PC-3 (cell line): ENCODE data around the gene NCAPG2. TPM values are rescaled to one million over a fixed set of nuclear protein-coding genes. Genes with fewer than 3 reads are reported as not detected.

Experiments
- ATAC-seq: fragments of 200-7000 bp; cut with Tn5 transposase; 2 replicates; pipeline ENCODE4 v1.9.1; 2020; ENCODE audit warnings: mild to moderate bottlenecking, moderate library complexity
- BruUV-seq: library from RNA; stranded (reverse); fragments of 400-500 nt; replicated peaks from 2 replicates; lab custom pipeline; 2021; lab: Mats Ljungman, UMichigan
- CTCF ChIA-PET: fragments of 300-600 bp; sonication (Branson Sonifier 250); formaldehyde crosslinking; loops from one replicate; lab custom pipeline; 2022; ENCODE audit warnings: antibody characterized with exemption; lab: Charles Lee
- POLR2A ChIA-PET: fragments of 300-600 bp; sonication (Branson Sonifier 250); formaldehyde crosslinking; loops from one replicate; lab custom pipeline; 2022; ENCODE audit warnings: antibody characterized with exemption; ENCODE audit not compliant: unreplicated experiment; lab: Charles Lee
- DNase-seq: peaks from one replicate; pipeline ENCODE4 v3.0.0-alpha.2; 2015
- H2AFZ ChIP-seq: fragments of 300-600 bp; sonication (generic); 2 replicates; pipeline ENCODE4 v1.6.0; 2016; ENCODE audit warnings: antibody characterized with exemption, low read length
- H3F3A ChIP-seq: fragments of 300-600 bp; sonication (generic); one replicate; pipeline ENCODE4 v1.6.0; 2017; ENCODE audit warnings: antibody characterized with exemption, low read length, control low read depth, mild to moderate bottlenecking; ENCODE audit not compliant: unreplicated experiment
- H3K27ac ChIP-seq: fragments of 300-600 bp; sonication (generic); 2 replicates; pipeline ENCODE4 v1.5.1; 2016; ENCODE audit warnings: mild to moderate bottlenecking, low read length
- H3K27me3 ChIP-seq: fragments of 300-600 bp; sonication (generic); 2 replicates; pipeline ENCODE4 v1.6.1; 2016; ENCODE audit warnings: low read length, mixed read lengths
- H3K36me3 ChIP-seq: fragments of 300-600 bp; sonication (generic); 2 replicates; pipeline ENCODE4 v1.6.1; 2016; ENCODE audit warnings: low read depth, mixed run types, low read length, mixed read lengths
- H3K4me1 ChIP-seq: fragments of 300-600 bp; sonication (generic); 2 replicates; pipeline ENCODE4 v1.5.1; 2016; ENCODE audit warnings: low read length; ENCODE audit not compliant: insufficient read depth
- H3K4me2 ChIP-seq: fragments of 300-600 bp; sonication (generic); 2 replicates; pipeline ENCODE4 v1.6.0; 2016; ENCODE audit warnings: low read length
- H3K4me3 ChIP-seq: fragments of 300-600 bp; sonication (generic); 2 replicates; pipeline ENCODE4 v1.5.1; 2016; ENCODE audit warnings: mild to moderate bottlenecking, low read length, mixed read lengths
- H3K79me2 ChIP-seq: fragments of 300-600 bp; sonication (generic); 2 replicates; pipeline ENCODE4 v1.6.1; 2017; ENCODE audit warnings: low read length, mixed read lengths
- H3K9ac ChIP-seq: fragments of 300-600 bp; sonication (generic); 2 replicates; pipeline ENCODE4 v1.6.0; 2016; ENCODE audit warnings: mild to moderate bottlenecking, low read length
- H3K9me2 ChIP-seq: fragments of 300-600 bp; sonication (generic); replicated peaks from 2 replicates; pipeline ENCODE4 v1.6.1; 2016; ENCODE audit warnings: mixed run types, low read length, mixed read lengths
- H3K9me3 ChIP-seq: fragments of 300-600 bp; sonication (generic); 2 replicates; pipeline ENCODE4 v1.6.1; 2016; ENCODE audit warnings: low read length, mixed read lengths
- H4K20me1 ChIP-seq: fragments of 300-600 bp; sonication (generic); 2 replicates; pipeline ENCODE4 v1.6.1; 2016; ENCODE audit warnings: low read length, mixed read lengths
- CTCF ChIP-seq: fragments of 300-600 bp; sonication (generic); conservative IDR thresholded peaks from 2 replicates; pipeline ENCODE4 v1.5.1; 2017; ENCODE audit warnings: antibody characterized with exemption, low read depth, mild to moderate bottlenecking, low read length
- EZH2 ChIP-seq: fragments of 300-600 bp; sonication (generic); IDR thresholded peaks from one replicate; pipeline ENCODE4 v1.6.1; 2017; ENCODE audit warnings: antibody characterized with exemption, mild to moderate bottlenecking, low read length; ENCODE audit not compliant: unreplicated experiment
- EZH2phosphoT487 ChIP-seq: fragments of 300-600 bp; sonication (generic); IDR thresholded peaks from 2 replicates; pipeline ENCODE4 v1.6.1; 2018; ENCODE audit warnings: mild to moderate bottlenecking, antibody characterized with exemption, low read length, borderline replicate concordance
- intact Hi-C: fragments of 100-400 bp; cut with micrococcal nuclease; formaldehyde crosslinking; loops from 2 replicates; pipeline ENCODE4 v1.9.0; 2023
- total RNA-seq: library from RNA; depleted of rRNA; stranded (reverse); fragments of >200 nt; gene quantifications from 2 replicates; pipeline ENCODE4 v1.2.3, GENCODE V29; 2014

NCAPG2 gene
- total RNA-seq, 1 experiment from 2014 or later = 49.2 TPM

- ATAC-seq = peak; percentile 65
- no peak overlapping the region for H2AFZ ChIP-seq
- no peak overlapping the region for H3K4me3 ChIP-seq
- no TSS peak for BruUV-seq
- H3K36me3 ChIP-seq = no peaks in the 10 kb centered on the region; the same call in 1 of the 2 replicates
- H4K20me1 ChIP-seq = no peaks in the 10 kb centered on the region
- no peaks in the 10 kb centered on the region for H3K9me2 ChIP-seq
- H3F3A ChIP-seq = no peaks in the 10 kb centered on the region
- no peak overlapping the region for H3K27ac ChIP-seq
- H3K4me1 ChIP-seq = no peaks in the 10 kb centered on the region
- TF ChIP-seq EZH2phosphoT487 = no peak
- TF ChIP-seq CTCF = no peak
- no peak for TF ChIP-seq EZH2
- H3K27me3 ChIP-seq = no peaks in the 10 kb centered on the region
- POLR2A ChIA-PET = no interaction called here
- H3K79me2 ChIP-seq = no peaks in the 10 kb centered on the region
- H3K9me3 ChIP-seq = no peaks in the 10 kb centered on the region
- intact Hi-C loops = no loop called here
- H3K4me2 ChIP-seq = no peak overlapping the region
- no peak for DNase-seq
- CTCF ChIA-PET = no interaction called here
- no peak overlapping the region for H3K9ac ChIP-seq
Observed at GRCh38 chr7:158620839-158621441, 83.7 kb downstream of the NCAPG2 start.

GRCh38 chr7:158620418-158620817 lies 84.2 kb downstream of the NCAPG2 start:
- no peak for ATAC-seq
- no peaks in the 10 kb centered on the region for H3K9me3 ChIP-seq
- H3K4me3 ChIP-seq = no peak overlapping the region
- H3K4me2 ChIP-seq = no peak overlapping the region
- TSS peak; percentile 35 for BruUV-seq
- no peaks in the 10 kb centered on the region for H3K4me1 ChIP-seq
- no peak overlapping the region for H3K27ac ChIP-seq
- no peak for DNase-seq
- no peaks in the 10 kb centered on the region for H3K79me2 ChIP-seq
- H2AFZ ChIP-seq = no peak overlapping the region
- no peak for TF ChIP-seq CTCF
- TF ChIP-seq EZH2phosphoT487 = no peak
- no peak for TF ChIP-seq EZH2
- H3F3A ChIP-seq = no peaks in the 10 kb centered on the region
- no peaks in the 10 kb centered on the region for H3K9me2 ChIP-seq
- H3K9ac ChIP-seq = no peak overlapping the region
- ChIA-PET POLR2A (no interaction called here), CTCF (no interaction called here)
- H3K36me3 ChIP-seq = no peaks in the 10 kb centered on the region; the same call in 1 of the 2 replicates
- H3K27me3 ChIP-seq = no peaks in the 10 kb centered on the region
- intact Hi-C loops = no loop called here
- no peaks in the 10 kb centered on the region for H4K20me1 ChIP-seq

DNA sequence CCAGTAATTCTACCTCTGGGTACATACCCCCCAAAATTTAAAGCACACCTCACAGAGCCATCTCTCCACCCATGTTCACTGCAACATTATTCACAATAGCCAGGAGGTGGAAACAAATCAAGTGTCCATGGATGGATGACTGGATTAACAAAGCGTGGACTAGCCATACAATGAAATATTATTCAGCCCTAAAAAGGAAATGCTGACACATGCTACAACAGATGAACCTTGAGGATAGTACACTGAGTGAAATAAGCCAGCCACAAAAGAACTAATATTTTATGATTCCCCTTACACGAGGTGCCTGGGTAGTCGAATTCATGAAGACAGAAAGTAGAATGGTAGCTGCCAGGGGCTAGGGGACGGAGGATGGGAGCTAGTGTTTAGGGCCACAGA lies 85.9 kb downstream of the NCAPG2 start:
- Histone ChIP-seq H3K27me3 (no peaks in the 10 kb centered on the region), H4K20me1 (no peaks in the 10 kb centered on the region), H2AFZ (no peak overlapping the region), H3K27ac (no peak overlapping the region), H3F3A (no peaks in the 10 kb centered on the region), H3K36me3 (no peaks in the 10 kb centered on the region; the same call in 1 of the 2 replicates), H3K4me3 (no peak overlapping the region), H3K9me2 (no peaks in the 10 kb centered on the region), H3K79me2 (no peaks in the 10 kb centered on the region), H3K4me1 (no peaks in the 10 kb centered on the region), H3K4me2 (no peak overlapping the region), H3K9me3 (no peaks in the 10 kb centered on the region), H3K9ac (no peak overlapping the region)
- POLR2A ChIA-PET = no interaction called here
- no TSS peak for BruUV-seq
- intact Hi-C loops = no loop called here
- no peak for ATAC-seq
- TF ChIP-seq EZH2 = no peak
- CTCF ChIA-PET = no interaction called here
- no peak for DNase-seq
